Colonic mucosa (tissue), 4 donors: ENCODE results near the gene TRIM71. TPM values are rescaled to one million over a fixed set of nuclear protein-coding genes. Genes with fewer than 3 reads are reported as not detected.

Experiments
- DNase-seq: peaks from one replicate; pipeline ENCODE4 v3.0.0-alpha.2; 2020
- H3K27ac ChIP-seq: fragments of 200-600 bp; one replicate; pipeline ENCODE4 v1.8.0; 2021
- H3K27me3 ChIP-seq: fragments of 200-600 bp; one replicate; pipeline ENCODE4 v1.8.0; 2021
- H3K36me3 ChIP-seq: fragments of 200-600 bp; one replicate; pipeline ENCODE4 v1.8.0; 2021
- H3K4me1 ChIP-seq: fragments of 200-600 bp; one replicate; pipeline ENCODE4 v1.8.0; 2021; ENCODE audit warnings: mild to moderate bottlenecking
- H3K4me3 ChIP-seq: fragments of 200-600 bp; one replicate; pipeline ENCODE4 v1.8.0; 2021
- H3K9ac ChIP-seq, 2 donors: one replicate each; pipeline ENCODE4 v1.7.0; 2013; ENCODE audit warnings: control low read depth in 2 of 2, low read depth in 2 of 2, low read length in 2 of 2
- H3K9me3 ChIP-seq: fragments of 200-600 bp; one replicate; pipeline ENCODE4 v1.8.0; 2021
- intact Hi-C: fragments of 100-400 bp; cut with DNase I; formaldehyde crosslinking; loops from one replicate; pipeline ENCODE4 v1.14.1; 2022
- total RNA-seq, 2 donors: library from RNA; stranded (reverse); fragmentation: NEBNext Ultra II Directional in 1 of 2; extraction: Animal tissue kit (Norgen Biotek cat#: 25700) in 1 of 2; gene quantifications; one replicate each; pipeline ENCODE4 v1.2.1, GENCODE V29; 2021
- TF ChIP-seq, protein P1 (sequence below): fragments of 200-600 bp; IDR thresholded peaks from one replicate; pipeline ENCODE4 v1.8.0; 2022; ENCODE audit warnings: antibody characterized with exemption, mild to moderate bottlenecking
- donor health status: healthy.
- donor health status: DM: no; HTN: no; CAD: no.
- donor health status: DM: no; HTN: no; CAD: no.

TRIM71 gene
- total RNA-seq, 2 donors from 2014 or later: 0.40 TPM; not detected in 1

DNA sequence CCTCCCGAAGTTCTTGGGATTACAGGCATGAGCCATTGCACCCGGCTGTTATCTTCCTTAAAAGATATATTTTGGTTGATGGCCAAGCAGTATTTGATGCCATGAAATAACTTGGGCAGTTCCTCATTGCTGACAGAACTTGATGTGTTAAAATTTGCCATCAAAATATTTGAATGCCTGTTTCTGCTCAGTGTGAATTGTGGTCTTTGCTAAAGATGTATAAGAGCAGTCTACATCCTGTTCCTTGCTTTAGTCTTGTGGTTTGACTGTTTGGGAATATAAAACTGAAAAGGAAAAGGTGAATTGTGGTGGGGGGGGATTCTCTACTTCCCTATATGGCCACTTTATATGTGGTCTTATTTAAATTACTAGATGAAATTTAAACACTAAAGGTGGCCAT is 14.0 kb downstream of the TRIM71 start:
- intact Hi-C loops: no loop called here
- no peaks in the 10 kb centered on the region for H3K27me3 ChIP-seq
- no peak for DNase-seq
- TF ChIP-seq, protein P1, sequence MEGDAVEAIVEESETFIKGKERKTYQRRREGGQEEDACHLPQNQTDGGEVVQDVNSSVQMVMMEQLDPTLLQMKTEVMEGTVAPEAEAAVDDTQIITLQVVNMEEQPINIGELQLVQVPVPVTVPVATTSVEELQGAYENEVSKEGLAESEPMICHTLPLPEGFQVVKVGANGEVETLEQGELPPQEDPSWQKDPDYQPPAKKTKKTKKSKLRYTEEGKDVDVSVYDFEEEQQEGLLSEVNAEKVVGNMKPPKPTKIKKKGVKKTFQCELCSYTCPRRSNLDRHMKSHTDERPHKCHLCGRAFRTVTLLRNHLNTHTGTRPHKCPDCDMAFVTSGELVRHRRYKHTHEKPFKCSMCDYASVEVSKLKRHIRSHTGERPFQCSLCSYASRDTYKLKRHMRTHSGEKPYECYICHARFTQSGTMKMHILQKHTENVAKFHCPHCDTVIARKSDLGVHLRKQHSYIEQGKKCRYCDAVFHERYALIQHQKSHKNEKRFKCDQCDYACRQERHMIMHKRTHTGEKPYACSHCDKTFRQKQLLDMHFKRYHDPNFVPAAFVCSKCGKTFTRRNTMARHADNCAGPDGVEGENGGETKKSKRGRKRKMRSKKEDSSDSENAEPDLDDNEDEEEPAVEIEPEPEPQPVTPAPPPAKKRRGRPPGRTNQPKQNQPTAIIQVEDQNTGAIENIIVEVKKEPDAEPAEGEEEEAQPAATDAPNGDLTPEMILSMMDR: no peak
- no peaks in the 10 kb centered on the region for H3K4me1 ChIP-seq
- H3K36me3 ChIP-seq: no peaks in the 10 kb centered on the region
- no peak overlapping the region for H3K4me3 ChIP-seq
- H3K9ac ChIP-seq: no peak overlapping the region
- H3K9me3 ChIP-seq: no peaks in the 10 kb centered on the region
- no peak overlapping the region for H3K27ac ChIP-seq

DNA sequence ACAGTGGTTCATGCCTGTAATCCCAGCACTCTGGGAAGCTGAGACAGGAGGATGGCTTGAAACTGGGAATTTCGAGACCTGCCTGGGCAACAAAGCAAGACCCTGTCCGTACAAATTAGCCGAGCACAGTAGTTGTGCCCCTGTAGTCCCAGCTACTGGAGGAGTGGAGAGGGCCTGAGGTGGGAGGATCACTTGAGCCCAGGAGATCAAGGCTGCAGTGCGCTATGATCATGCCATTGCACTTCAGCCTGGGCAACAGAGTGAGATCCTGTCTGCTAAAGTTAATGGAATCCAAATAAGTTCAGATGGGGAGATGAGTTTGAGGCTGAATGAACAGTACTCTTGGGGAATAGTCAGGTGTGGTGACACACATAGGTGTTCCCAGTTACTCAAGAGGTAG is 14.4 kb downstream of the TRIM71 start:
- H3K36me3 ChIP-seq: no peaks in the 10 kb centered on the region
- H3K4me3 ChIP-seq: no peak overlapping the region
- TF ChIP-seq, protein P1: no peak
- H3K9me3 ChIP-seq: no peaks in the 10 kb centered on the region
- H3K4me1 ChIP-seq: no peaks in the 10 kb centered on the region
- no peak overlapping the region for H3K9ac ChIP-seq
- H3K27me3 ChIP-seq: no peaks in the 10 kb centered on the region
- DNase-seq: no peak
- no peak overlapping the region for H3K27ac ChIP-seq
- intact Hi-C loops: no loop called here

DNA sequence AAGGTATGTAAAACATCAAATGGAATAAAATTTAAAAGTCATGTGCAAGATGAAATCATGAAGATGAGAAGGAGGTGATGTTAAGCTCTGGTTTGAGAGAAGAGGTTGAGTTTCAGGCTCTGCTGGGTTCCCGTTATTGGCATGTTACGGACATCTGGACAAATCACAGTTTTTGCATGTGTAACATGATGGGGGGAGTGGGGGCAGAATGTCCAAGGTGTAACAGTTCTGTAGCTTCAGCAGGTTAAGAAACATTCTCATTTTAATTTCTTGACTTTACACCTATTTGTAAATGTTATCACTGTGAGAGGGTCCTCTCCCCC is 17.2 kb downstream of the TRIM71 start:
- Histone ChIP-seq H3K4me3 (no peak overlapping the region), H3K9me3 (no peaks in the 10 kb centered on the region), H3K9ac (no peak overlapping the region), H3K27ac (no peak overlapping the region), H3K4me1 (no peaks in the 10 kb centered on the region), H3K27me3 (no peaks in the 10 kb centered on the region), H3K36me3 (no peaks in the 10 kb centered on the region)
- DNase-seq: no peak
- intact Hi-C loops: no loop called here
- TF ChIP-seq, protein P1: no peak

DNA sequence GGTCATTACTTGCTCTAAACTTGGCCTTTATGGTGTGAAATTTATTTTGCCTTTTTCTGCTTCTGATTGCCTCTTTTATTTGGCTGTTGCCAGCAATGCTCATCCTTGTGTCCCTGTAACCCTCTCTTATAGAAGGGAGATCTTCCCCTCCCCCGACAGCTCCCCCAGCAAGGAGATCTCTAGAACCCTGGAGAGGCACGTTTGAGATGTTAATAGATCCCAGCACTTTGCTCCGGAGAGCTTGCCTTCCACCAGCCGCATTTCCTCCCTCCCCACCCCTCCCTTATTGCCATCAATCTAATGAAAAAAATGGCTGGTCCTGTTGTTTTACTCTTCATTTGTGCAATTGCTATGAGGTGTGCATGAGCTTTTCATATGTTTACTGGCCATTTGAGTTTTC is 18.2 kb downstream of the TRIM71 start:
- Histone ChIP-seq H3K9ac (no peak overlapping the region), H3K4me1 (no peaks in the 10 kb centered on the region), H3K4me3 (no peak overlapping the region), H3K9me3 (no peaks in the 10 kb centered on the region), H3K27ac (no peak overlapping the region), H3K36me3 (no peaks in the 10 kb centered on the region), H3K27me3 (no peaks in the 10 kb centered on the region)
- TF ChIP-seq, protein P1: no peak
- intact Hi-C loops: no loop called here
- no peak for DNase-seq

DNA sequence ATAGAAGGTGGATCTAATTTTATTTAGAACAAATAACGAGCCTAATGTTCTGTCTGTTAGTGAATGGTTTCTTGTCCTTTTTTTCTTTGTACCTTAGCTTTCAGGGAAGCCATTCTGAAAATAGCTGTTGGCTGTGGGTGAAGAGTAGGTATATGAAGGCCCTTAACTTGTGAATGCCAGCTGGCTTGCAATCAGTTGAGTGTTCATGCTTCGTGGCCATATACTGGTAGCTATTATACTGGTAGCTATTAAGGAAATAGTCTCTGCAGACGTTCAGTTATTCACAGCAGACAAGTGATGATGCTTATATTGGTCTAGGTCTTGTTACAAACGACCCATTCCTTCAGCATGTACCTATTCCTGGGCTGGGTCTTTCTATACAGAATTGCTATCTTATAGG is 18.8 kb downstream of the TRIM71 start:
- intact Hi-C loops: no loop called here
- H3K4me3 ChIP-seq: no peak overlapping the region
- H3K9ac ChIP-seq: no peak overlapping the region
- no peaks in the 10 kb centered on the region for H3K4me1 ChIP-seq
- no peak overlapping the region for H3K27ac ChIP-seq
- DNase-seq: no peak
- H3K36me3 ChIP-seq: no peaks in the 10 kb centered on the region
- TF ChIP-seq, protein P1: no peak
- H3K9me3 ChIP-seq: no peaks in the 10 kb centered on the region
- no peaks in the 10 kb centered on the region for H3K27me3 ChIP-seq

DNA sequence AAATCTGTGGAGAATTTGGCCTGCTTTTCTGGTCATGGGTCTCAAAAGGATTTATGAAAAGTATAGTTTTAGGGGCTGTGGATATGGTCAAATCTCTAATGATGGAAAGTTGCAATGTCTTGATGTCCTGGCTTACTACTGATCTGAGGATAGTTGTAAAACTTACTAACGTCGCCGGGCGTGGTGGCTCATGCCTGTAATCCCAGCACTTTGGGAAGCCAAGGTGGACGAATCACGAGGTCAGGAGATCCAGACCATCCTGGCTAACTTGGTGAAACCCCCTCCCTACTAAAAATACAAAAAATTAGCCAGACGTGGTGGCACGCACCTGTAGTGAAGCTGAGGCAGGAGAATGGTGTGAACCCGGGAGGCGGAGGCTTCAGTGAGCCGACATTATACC is 19.6 kb downstream of the TRIM71 start:
- H3K27me3 ChIP-seq: no peaks in the 10 kb centered on the region

More for the DNA sequence above, 19.6 kb downstream of the TRIM71 start:
- no peak overlapping the region for H3K27ac ChIP-seq
- no peaks in the 10 kb centered on the region for H3K9me3 ChIP-seq
- TF ChIP-seq, protein P1: no peak
- H3K36me3 ChIP-seq: no peaks in the 10 kb centered on the region
- H3K4me3 ChIP-seq: no peak overlapping the region
- intact Hi-C loops: no loop called here
- DNase-seq: no peak
- no peak overlapping the region for H3K9ac ChIP-seq
- no peaks in the 10 kb centered on the region for H3K4me1 ChIP-seq
